Right lung (tissue), 10 donors: ENCODE data around the gene B3GNT7. TPM values are rescaled to one million over a fixed set of nuclear protein-coding genes. Genes with fewer than 3 reads are reported as not detected.
"Not testable (repeated sequence)": the region's sequence is repeated elsewhere in the genome, so short reads cannot be mapped to it uniquely, and the experiment has no call there.

Experiments used
- DNase-seq, 2 donors: peaks; one replicate each; pipeline ENCODE4 v3.0.0-alpha.2; 2013
- long read RNA-seq, 8 donors: transcript quantifications; one replicate each; lab custom pipeline, GENCODE V29; 2026
- polyA plus RNA-seq, 5 donors: library from polyadenylated mRNA; unstranded; fragments of 120-200 nt; gene quantifications; one replicate each; pipeline versions ENCODE4 v1.2.1 to v1.2.3, GENCODE V29; 2013; ENCODE audit warnings: inconsistent platforms in 1 of 5, low replicate concordance in 1 of 5; ENCODE audit not compliant: insufficient read length in 5 of 5, insufficient read depth in 1 of 5

B3GNT7 gene, protein sequence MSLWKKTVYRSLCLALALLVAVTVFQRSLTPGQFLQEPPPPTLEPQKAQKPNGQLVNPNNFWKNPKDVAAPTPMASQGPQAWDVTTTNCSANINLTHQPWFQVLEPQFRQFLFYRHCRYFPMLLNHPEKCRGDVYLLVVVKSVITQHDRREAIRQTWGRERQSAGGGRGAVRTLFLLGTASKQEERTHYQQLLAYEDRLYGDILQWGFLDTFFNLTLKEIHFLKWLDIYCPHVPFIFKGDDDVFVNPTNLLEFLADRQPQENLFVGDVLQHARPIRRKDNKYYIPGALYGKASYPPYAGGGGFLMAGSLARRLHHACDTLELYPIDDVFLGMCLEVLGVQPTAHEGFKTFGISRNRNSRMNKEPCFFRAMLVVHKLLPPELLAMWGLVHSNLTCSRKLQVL
- polyA plus RNA-seq = 1 to 10 TPM; 2.0 to 5.2 (median 3.3) TPM
- long read RNA-seq, donor 1, partial matches to known transcripts = 0 of 1 reads
- long read RNA-seq, donor 1, other reads (novel, unspliced or antisense) = 0 of 1 reads
- long read RNA-seq, donor 2, partial matches to known transcripts = 0 of 2 reads
- long read RNA-seq, donor 2, other reads (novel, unspliced or antisense) = 0 of 2 reads
- long read RNA-seq, donor 3 = 0 reads
- long read RNA-seq, donor 4, partial matches to known transcripts = 0 of 1 reads
- long read RNA-seq, donor 4, other reads (novel, unspliced or antisense) = 0 of 1 reads
- long read RNA-seq, donor 5, partial matches to known transcripts = 0 of 2 reads
- long read RNA-seq, donor 5, other reads (novel, unspliced or antisense) = 0 of 2 reads
- long read RNA-seq, donor 6, transcript B3GNT7-201 (2 exons, 3,706 nt) = major isoform, 7 of 7 reads
- long read RNA-seq, donor 6, partial matches to known transcripts = 0 of 7 reads
- long read RNA-seq, donor 6, other reads (novel, unspliced or antisense) = 0 of 7 reads
- long read RNA-seq, donor 7, partial matches to known transcripts = 0 of 1 reads
- long read RNA-seq, donor 7, other reads (novel, unspliced or antisense) = 0 of 1 reads
- long read RNA-seq, donor 8 = 0 reads

DNA sequence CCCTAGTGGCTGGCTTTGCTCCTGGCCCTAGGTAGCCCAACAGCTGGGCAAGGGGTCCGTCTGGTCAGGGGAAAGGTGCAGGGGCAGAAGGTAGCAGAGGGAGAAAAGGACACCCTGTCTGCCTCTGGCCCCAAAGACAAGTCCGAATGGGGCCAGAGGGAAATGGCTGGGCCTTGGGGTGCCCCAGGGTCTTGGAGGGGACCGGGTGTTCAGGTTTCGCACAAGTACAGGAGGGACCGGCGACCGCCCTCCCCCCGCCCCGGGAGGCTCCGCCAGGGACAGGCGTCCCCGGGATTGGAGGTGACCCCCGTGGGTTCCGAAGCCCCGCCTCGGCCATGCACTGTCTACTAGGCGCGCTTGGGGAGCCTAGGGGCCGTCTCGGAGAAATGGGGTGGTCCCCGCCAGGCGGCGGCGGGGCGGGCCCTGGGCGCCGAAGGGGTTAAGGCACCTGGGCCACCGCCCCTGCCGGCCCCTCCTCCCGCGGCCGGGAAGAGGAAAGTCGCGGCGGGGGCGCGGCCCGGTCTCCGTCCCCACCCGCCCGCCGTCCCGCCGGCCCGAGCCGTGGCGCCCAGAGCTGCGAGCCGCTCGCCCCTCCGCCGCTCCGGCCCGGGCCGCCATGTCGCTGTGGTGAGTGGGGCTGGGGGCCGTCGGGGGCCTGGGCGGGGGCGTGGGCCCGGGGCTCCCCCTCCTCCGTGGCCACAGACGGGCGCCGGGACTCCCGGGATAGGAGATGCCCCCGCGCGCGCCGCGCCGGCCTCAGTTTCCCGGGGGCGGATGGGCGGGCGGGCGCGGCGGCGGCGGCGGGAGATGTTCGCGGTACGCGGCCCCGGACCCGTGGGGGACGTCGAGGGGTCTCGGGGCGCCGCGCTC lies at the start of gene B3GNT7:
Gene B3GNT7 (plus strand): TSS at position 523 of the 870 bp plus-strand sequence. CDS start 94 bp downstream, at position 617.
- DNase-seq = no peak

- no peak for DNase-seq
Observed at GRCh38 chr2:231347081-231347480, 48.4 kb upstream of the B3GNT7 start.

DNA sequence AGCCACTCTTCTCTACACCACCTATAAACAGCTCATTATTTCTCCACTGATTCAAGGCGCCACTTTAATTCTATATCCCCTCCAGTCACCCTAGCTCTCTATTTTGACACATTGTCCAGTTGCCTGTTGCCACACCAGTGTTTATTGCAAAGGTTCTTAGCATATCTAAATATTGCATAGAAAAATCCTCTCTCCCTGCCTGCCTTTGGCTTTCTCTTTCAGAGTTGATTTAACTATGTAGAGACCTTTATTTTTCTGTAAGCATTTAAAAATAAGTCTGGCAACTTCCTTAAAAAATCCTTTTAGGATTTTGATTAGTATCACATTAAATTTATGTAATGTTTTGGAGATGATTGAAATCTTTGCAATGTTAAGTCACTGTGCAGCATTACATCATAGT lies 47.9 kb upstream of the B3GNT7 start:
- DNase-seq = no peak

DNA sequence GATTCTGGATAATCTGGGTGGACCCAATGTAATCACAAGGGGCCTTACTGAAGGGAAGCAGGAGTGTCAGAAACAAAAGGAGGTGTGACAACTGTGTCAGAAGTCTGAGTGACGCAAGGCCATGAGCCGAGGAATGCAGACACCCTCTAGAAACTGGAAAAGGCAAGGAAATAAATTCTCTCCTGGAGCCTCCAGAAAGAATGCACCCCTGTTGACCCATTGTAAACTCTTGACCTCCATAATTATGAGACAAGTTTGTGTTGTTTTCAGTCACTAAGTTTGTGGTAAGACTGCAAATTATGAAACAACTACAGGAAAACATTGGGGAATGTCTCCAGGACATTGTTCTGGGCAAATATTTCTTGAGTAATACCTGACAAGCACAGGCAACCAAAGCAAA lies 47.3 kb upstream of the B3GNT7 start:
- DNase-seq = no peak

DNA sequence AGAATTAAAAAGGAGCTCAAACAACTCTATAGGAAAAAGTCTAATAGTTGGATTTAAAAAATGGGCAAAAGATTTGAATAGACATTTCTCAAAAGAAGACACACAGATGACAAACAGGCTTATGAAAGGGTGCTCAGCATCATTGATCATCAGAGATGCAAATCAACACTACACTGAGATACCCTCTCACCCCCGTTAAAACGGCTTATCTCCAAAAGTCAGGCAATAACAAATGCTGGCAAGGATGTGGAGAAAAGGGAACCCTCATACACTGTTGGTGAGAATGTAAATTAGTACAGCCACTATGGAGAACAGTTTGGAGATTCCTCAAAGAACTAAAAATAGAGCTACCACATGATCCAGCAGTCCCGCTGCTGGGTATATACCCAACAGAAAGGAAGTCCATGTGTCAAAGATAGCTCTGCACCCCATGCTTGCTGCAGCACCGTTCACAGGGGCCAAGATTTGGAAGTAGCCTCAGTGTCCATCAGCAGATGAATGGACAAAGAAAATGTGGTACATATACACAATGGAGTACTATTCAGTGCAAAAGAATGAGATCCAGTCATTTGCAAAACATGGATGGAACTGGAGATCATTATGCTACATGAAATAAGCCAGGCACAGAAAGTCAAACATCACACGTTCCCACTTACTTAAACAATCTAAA lies 46.7 kb upstream of the B3GNT7 start:
- DNase-seq = no peak

DNA sequence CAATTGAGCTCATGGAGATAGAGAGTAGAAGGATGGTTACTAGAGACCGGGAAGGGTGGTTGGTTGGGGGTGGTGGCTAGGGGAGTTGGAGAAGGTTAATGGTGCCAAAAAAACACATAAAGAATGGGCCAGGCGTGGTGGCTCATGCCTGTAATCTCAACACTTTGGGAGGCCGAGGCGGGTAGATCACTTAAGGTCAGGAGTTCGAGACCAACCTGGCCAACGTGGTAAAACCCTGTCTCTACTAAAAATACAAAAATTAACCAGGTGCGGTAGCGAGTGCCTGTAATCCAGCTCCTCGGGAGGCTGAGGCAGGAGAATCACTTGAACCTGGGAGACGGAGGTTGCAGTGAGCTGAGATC lies 46.2 kb upstream of the B3GNT7 start:
- not testable (repeated sequence) for DNase-seq

GRCh38 chr2:231351648-231352047 lies 43.9 kb upstream of the B3GNT7 start:
- no peak for DNase-seq

DNA sequence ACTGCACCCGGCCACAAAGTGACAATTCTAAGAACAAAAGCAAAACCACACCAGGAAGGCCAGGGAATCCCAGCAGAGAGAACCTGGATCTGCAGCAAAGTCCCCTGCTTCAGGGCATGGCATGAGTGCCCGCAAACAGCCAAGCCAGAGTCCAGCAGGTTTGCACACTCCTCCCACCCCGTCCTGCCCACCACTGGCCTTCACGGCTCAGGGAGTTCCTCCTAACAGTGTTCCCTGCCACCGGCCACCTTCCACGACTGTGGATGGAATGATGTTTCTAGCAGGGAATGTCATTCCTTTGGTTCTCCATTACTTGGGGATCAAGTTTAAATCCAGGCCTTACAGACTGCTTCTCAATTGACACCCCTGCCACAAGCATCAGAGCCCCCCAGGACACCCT lies 42.0 kb upstream of the B3GNT7 start:
- no peak for DNase-seq

DNA sequence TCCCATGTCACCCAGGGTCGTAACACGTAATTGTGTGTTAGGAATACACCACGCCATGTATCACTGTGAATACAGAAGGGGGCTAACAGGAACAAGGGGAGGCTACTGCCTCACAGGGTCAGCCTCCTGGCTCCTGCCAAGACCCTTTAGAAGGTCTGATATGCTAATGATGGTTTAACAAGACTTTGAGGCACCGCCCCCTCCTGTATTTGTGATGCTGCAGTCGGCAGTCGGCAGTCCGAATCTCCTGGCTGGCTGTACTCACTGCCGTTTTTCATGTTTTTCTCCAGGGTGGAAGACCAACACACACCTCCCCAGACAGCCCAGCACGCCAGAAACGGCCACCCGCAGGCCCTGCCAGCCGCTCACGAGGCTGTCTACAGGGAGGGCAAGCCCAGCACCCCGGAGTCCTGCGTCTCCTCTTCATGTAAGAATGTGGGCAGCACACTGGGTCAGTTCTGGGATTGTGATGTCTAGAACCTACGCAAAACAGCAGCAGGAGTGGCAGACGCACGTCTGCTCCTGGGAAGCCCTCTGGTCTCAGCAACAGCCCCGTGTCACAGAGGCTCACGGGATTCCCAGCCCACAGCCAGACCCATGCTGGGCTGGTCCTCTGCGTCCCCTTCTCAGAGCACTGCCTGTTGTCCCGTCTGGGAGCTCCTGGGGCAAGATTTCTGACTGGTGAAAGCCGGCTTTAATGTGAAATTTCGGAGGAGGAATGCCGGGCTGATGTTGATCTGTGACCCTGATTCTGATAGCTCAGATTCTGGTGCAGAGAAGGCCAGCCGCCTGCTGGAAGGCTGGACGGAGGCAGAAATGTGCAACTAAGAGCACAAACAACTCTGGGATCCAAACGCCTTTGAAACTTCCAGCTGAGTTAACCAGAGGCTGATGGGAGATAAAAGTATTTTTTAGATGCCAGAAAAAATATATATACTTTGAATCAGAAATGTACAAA lies 39.7 kb upstream of the B3GNT7 start:
- no peak for DNase-seq

DNA sequence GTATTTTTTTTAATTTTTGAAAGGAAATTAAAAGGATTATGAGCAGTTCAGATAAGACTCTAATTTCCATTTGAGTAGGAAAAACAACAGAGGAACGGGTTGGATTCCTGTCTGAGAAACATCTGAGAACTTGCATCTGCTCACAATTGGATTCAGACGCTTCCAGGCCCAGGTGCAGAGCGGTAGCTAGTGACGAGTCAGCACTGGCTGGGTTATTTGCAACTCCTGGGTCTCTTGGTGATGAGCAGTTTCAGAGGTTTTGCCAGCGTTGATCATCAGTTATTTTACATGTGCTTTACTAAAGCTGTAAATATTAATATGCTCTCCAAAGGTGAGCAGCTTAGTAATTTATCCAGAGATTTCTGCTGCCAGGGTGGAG lies 39.1 kb upstream of the B3GNT7 start:
- no peak for DNase-seq

DNA sequence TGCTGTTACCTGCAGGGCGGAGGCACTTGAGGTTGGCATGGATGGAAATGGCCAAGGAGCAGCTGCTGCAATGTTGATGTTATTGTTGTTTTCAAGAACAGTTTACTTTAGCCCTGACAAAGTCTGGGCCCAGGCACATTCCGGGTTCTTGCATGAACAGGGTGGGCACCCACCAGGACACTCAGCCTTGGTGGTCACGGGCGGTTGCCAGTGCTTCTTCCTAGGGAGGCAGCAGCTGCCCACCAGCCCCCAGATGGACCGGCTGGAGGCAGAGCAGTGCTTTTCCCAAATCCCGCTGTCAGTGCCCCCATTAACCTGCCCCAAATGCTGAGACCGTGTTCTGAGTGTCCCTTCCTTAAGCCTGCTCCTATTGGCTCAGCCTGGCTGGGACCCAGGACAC lies 38.5 kb upstream of the B3GNT7 start:
- no peak for DNase-seq

DNA sequence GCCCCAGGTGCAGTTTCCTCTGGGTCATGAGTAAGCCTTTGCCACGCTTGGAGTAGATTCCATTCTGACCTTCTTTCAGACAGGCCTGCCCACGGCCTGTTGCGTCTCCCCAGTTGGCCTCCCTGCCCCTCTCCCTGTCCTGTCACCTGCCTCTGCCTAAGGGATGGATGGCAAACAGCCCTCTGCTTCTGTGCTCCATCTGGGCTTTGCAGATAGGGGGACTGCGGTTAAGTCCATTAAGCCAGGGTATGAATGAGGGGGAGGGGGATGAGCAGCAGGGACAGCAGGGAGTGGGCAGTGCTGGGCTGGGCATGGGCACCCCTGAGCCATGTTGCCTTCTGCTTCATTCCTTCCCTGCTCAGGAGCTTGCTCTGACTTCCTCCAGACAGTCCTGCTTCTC lies 37.6 kb upstream of the B3GNT7 start:
- DNase-seq = no peak

DNA sequence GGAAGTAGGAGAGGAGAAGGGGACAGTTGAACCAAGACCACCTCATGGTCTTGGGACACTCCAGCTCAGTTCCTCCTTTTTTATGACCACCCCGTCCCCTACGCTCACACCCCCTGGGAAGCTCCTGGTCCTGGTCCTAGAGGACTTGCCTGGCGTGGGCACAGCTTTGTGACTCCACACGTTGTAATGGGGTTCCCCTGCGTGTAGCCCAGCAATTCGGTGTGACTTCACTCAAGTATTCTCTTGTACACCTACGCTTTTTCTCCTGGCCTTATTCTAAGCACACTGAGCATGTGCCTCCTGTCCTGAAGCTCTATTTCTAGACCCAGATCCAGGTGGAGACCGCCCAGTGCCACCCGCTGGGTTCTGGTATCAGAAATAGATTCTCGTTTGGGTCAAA lies 36.1 kb upstream of the B3GNT7 start:
- DNase-seq = no peak

GRCh38 chr2:231359948-231360347 lies 35.6 kb upstream of the B3GNT7 start:
- no peak for DNase-seq

DNA sequence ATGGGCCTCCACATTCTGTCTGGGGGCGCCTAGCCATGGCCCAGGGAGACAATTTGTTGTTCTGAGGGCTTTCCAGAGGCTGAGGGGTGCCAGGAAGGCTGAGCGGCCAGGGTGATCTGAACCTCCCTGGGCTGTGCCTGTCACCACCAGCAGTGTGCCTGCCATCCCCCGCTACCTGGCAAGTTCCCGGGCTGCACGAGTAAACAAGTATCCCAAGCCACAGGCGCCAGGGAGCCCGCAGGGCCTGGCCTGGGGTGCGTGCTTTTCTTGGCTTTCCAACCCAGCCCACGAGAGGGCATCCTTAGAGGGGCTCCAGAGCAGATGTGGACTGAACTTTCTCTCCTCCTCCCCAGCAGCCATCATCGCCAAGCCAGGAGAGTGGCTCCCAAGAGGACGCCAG lies 35.1 kb upstream of the B3GNT7 start:
- no peak for DNase-seq

GRCh38 chr2:231360881-231361371 lies 34.6 kb upstream of the B3GNT7 start:
- no peak for DNase-seq

- DNase-seq = no peak
Observed at GRCh38 chr2:231361701-231362554, 33.6 kb upstream of the B3GNT7 start.

- no peak for DNase-seq
Observed at GRCh38 chr2:231362555-231363184, 32.8 kb upstream of the B3GNT7 start.
